K562 (cell line): ENCODE measurements around the gene TXNRD2. TPM values are rescaled to one million over a fixed set of nuclear protein-coding genes. Genes with fewer than 3 reads are reported as not detected.
A peak's percentile ranks its signal among the peaks of the same experiment; 100 is the strongest.

ENCODE experiments used
- CBX1 ChIP-seq: sonication (generic); IDR thresholded peaks from 2 replicates; pipeline ENCODE4 v1.6.1; 2016; ENCODE audit warnings: antibody characterized with exemption, low read depth, mild to moderate bottlenecking
- CHD7 ChIP-seq: fragments of 200-600 bp; sonication (generic); IDR thresholded peaks from one replicate; pipeline ENCODE4 v1.6.1; 2012; ENCODE audit warnings: mild to moderate bottlenecking, low read depth, low read length, inconsistent platforms
- CREB1 ChIP-seq, 2 experiments: sonication (generic) in 1 of 2; formaldehyde crosslinking in 1 of 2; IDR thresholded peaks; 2 replicates each; pipeline versions ENCODE4 v1.6.1 to v1.8.0; 2012 to 2022; ENCODE audit warnings: inconsistent platforms in 1 of 2, mild to moderate bottlenecking in 1 of 2, missing genetic modification reagents in 1 of 2, moderate library complexity in 1 of 2
- NCOA2 ChIP-seq, 2 experiments: fragments of 450-650 bp; IDR thresholded peaks; 2 replicates each; pipeline ENCODE4 v1.6.1; 2018; ENCODE audit warnings: mild to moderate bottlenecking in 2 of 2, moderate library complexity in 1 of 2; ENCODE audit not compliant: partially characterized antibody in 2 of 2
- PHB2 ChIP-seq: fragments of 450-650 bp; IDR thresholded peaks from 2 replicates; pipeline ENCODE4 v1.6.1; 2017; ENCODE audit warnings: low read depth
- TAF7 ChIP-seq: fragments of 450-650 bp; IDR thresholded peaks from 2 replicates; pipeline ENCODE4 v1.6.1; 2016; ENCODE audit warnings: missing genetic modification characterization, missing compliant biosample characterization
- THAP7 ChIP-seq: fragments of 250-450 bp; sonication (Bioruptor Pico); IDR thresholded peaks from 2 replicates; pipeline ENCODE4 v1.5.0; 2021
- ZFP91 ChIP-seq: sonication (generic); formaldehyde crosslinking; IDR thresholded peaks from 2 replicates; pipeline ENCODE4 v1.8.0; 2022; ENCODE audit warnings: mild to moderate bottlenecking, missing genetic modification reagents
- ZNF586 ChIP-seq: fragments of 450-650 bp; formaldehyde crosslinking; conservative IDR thresholded peaks from 2 replicates; pipeline ENCODE4 v1.4.0; 2020; ENCODE audit warnings: mild to moderate bottlenecking, moderate library complexity
- ZNF639 ChIP-seq, 2 experiments: fragments of 200-800 bp in 1 of 2; sonication (Bioruptor generic) in 1 of 2; sonication (generic) in 1 of 2; formaldehyde crosslinking in 1 of 2; IDR thresholded peaks in 1 of 2; conservative IDR thresholded peaks in 1 of 2; 2 replicates each; pipeline versions ENCODE4 v1.5.0 to v1.6.1; 2016 to 2020; ENCODE audit warnings: missing compliant biosample characterization in 1 of 2, missing genetic modification characterization in 1 of 2, missing genetic modification reagents in 1 of 2
- polyA plus RNA-seq, 8 experiments: library from polyadenylated mRNA; depleted of rRNA in 4 of 8; stranded (reverse) in 5 of 8; unstranded in 3 of 8; fragments of >200 nt; fragmentation: Nextera tagmentation in 2 of 8; fragmentation: Illumina TruSeq in 1 of 8; extraction: Ambion mirVana in 2 of 8; extraction: Trizol in 1 of 8; gene quantifications; 2 replicates each; pipeline versions ENCODE4 v1.2.1 to v1.2.3, GENCODE V29; 2011 to 2014; ENCODE audit warnings: inconsistent platforms in 1 of 8, missing spikeins in 1 of 8
- total RNA-seq, 7 experiments: library from RNA; depleted of rRNA in 6 of 7; stranded (reverse); fragments of >200 nt in 6 of 7; fragmentation: Illumina TruSeq in 2 of 7; extraction: Trizol in 2 of 7; gene quantifications; 2 replicates each; pipeline versions ENCODE4 v1.2.1 to v1.2.3, GENCODE V29; 2011 to 2021; ENCODE audit warnings: low replicate concordance in 1 of 7

TXNRD2 gene
- total and polyA plus RNA-seq, 9 of the 15 experiments (the other 6 are each of a cell fraction or from before 2014, with no cell fraction given) = 3.3 to 80.2 (median 49.4) TPM

- TF ChIP-seq ZFP91 (CRISPR knock-in tag) (no peak), TAF7 (tag) (no peak), ZNF639 (CRISPR knock-in tag; conservative IDR thresholded peaks at IDR 0.05 in 1 of 2, IDR thresholded peaks at IDR 0.05 in 1 of 2) (no peak), THAP7 (CRISPR knock-in tag) (no peak), NCOA2 (IDR thresholded peaks at IDR 0.05; ENCODE audit: partially characterized antibody in 2 of 2) (no peak), PHB2 (no peak), CBX1 (no peak), CHD7 (peak; percentile 17), ZNF586 (no peak), CREB1 (IDR thresholded peaks at IDR 0.05) (no peak), CREB1 (CRISPR knock-in tag; IDR thresholded peaks at IDR 0.05) (no peak)
Observed at GRCh38 chr22:19847345-19847632, 94.3 kb downstream of the TXNRD2 start (continued).
